ENCODE results near the gene HEPN1.
A peak's percentile ranks its signal among the peaks of the same experiment; 100 is the strongest.

HEPN1 gene

DNA sequence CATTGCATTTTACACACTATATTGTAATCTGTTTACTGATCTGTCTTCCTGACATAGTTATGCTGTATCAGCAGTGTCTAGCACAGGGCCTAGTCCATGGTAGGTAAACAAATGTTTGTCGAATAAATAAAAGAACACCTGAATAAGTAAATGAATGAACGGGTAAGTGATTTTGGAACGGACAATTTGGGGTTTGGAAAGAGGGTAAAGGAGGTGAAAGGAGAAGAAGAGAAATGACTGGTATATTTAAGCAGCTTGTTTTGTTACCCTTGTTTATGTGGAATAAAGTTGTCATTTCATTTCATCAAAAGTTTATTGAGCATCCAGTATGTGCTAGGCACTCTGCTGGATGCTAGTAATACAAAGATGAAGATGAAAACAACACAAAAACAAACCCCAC is at the start of gene HEPN1:
TSS of gene HEPN1 (plus strand) at position 301 of the 400 bp plus-strand sequence.
- DNase-seq (ENCODE audit: low read depth in 2 of 2): no peak

GRCh38 chr11:124869331-124869730 is 49.7 kb upstream of the HEPN1 start:
- no peak for DNase-seq (ENCODE audit: low read depth in 2 of 2)

- DNase-seq (ENCODE audit: low read depth in 2 of 2): no peak
Measured at GRCh38 chr11:124869856-124870387, 49.1 kb upstream of the HEPN1 start.

- no peak for DNase-seq (ENCODE audit: low read depth in 2 of 2)
Measured at GRCh38 chr11:124870430-124870829, 48.6 kb upstream of the HEPN1 start.

GRCh38 chr11:124872280-124872679 is 46.8 kb upstream of the HEPN1 start:
- DNase-seq (ENCODE audit: low read depth in 2 of 2): no peak

DNA sequence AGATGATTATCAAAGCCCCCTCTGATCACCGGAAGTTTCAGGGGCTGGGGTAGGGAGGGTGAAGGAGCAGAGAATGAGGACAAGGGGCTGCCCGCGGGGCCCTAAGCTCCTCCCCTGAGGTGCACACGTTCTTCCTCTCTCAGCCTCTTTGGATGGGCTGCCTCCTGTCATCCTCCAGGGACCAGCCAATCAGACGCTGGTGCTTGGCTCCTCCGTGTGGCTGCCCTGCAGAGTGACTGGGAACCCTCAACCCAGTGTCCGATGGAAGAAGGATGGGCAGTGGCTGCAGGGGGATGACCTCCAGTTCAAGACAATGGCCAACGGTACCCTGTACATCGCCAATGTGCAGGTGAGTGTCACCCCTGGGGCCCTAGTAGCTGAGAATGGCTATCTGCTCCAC is 46.3 kb upstream of the HEPN1 start:
- DNase-seq (ENCODE audit: low read depth in 2 of 2): no peak

DNA sequence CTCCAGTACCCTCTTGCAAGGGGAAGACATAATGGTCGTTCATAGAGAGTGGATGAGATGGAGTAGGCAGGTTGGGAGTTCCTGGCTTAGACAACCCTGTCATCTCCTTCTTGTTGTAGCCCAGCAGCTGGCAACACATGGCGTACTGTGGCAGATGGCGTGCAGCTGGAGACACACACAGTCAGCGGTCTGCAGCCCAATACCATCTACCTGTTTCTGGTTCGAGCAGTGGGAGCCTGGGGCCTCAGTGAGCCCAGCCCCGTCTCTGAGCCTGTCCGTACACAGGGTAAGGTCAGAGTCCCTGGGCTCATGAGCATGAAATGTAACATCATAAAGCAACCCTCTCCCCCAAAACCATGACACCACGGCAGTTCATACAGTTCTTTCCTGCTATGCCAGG is 45.1 kb upstream of the HEPN1 start:
- DNase-seq (ENCODE audit: low read depth in 2 of 2): no peak

DNA sequence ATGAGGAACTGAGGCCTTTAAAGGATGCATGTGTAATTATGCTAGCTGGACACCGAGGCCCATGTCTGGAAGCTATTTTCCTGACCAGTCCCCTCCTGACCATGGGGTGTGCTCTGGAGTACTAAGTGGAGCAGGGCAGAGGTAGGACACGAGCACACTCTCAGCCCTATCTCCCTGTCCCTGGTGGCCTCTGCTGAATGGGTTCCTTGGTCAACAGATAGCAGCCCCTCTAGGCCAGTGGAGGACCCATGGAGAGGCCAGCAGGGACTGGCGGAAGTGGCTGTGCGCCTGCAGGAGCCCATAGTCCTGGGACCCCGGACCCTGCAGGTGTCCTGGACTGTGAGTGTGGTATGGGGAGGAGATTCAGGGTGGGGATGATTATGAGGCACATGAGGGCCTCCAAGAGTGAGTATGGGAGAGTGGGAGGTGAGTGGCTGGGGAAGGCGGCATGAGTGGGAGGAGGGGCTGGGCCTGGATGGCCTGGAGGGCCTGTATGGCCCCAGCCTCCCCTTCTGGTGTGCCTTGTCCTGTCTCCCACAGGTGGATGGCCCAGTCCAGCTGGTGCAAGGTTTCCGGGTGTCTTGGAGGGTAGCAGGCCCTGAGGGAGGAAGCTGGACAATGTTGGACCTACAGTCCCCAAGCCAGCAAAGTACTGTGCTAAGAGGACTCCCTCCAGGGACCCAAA is 44.3 kb upstream of the HEPN1 start:
- DNase-seq (ENCODE audit: low read depth in 2 of 2): no peak

- DNase-seq (ENCODE audit: low read depth in 2 of 2): no peak
Measured at GRCh38 chr11:124875401-124875800, 43.6 kb upstream of the HEPN1 start.

GRCh38 chr11:124875943-124876817 is 42.9 kb upstream of the HEPN1 start:
- DNase-seq (ENCODE audit: low read depth in 2 of 2): peak; percentile 90 to 91

GRCh38 chr11:124876818-124877630 is 42.0 kb upstream of the HEPN1 start:
- no peak for DNase-seq (ENCODE audit: low read depth in 2 of 2)

DNA sequence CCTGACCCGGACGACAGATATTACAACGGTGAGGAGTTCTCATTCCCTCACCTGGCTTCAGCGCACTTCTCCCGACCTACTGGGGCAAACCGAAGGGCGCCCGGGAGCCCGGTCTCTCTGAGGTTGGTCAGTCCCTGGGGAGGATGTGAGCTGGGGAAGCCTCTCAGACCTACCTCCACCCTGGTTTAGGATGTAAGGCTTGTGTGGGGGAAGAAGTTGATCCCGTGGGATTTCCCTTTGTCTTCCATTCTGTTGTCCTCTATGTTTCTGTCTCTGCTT is 41.5 kb upstream of the HEPN1 start:
- no peak for DNase-seq (ENCODE audit: low read depth in 2 of 2)

DNA sequence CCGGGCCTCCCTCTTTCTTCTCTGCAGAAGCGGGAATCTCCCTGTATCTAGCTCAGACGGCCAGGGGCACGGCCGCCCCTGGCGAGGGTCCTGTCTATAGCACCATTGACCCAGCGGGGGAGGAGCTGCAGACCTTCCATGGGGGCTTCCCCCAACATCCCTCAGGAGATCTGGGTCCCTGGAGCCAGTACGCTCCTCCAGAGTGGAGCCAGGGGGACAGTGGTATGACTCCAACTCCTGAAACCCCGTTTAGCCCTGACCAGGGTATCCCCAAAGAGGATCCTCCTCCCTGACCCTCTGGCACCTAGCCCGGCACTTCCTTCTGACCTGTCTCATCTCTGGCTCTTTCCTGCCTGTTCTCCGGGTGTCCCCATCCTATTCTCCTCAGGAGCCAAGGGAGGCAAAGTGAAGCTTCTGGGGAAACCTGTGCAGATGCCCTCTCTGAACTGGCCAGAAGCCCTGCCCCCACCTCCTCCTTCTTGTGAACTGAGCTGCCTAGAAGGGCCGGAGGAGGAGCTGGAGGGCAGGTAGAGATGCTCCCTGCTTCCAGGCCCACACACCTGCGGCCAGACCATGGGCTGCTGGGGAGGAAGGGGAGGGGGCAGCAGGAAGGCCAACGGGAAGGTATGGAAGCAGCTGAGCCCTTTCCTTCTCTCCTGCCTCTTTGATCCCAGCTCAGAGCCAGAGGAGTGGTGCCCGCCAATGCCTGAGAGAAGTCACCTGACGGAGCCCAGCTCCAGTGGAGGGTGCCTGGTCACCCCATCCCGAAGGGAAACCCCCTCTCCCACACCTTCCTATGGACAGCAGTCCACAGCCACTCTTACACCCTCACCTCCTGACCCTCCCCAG is 40.9 kb upstream of the HEPN1 start:
- DNase-seq (ENCODE audit: low read depth in 2 of 2): no peak

- DNase-seq (ENCODE audit: low read depth in 2 of 2): no peak
Measured at GRCh38 chr11:124878759-124879492, 40.1 kb upstream of the HEPN1 start.

GRCh38 chr11:124879493-124880289 is 39.4 kb upstream of the HEPN1 start:
- no peak for DNase-seq (ENCODE audit: low read depth in 2 of 2)

GRCh38 chr11:124880290-124880611 is 38.8 kb upstream of the HEPN1 start:
- no peak for DNase-seq (ENCODE audit: low read depth in 2 of 2)

DNA sequence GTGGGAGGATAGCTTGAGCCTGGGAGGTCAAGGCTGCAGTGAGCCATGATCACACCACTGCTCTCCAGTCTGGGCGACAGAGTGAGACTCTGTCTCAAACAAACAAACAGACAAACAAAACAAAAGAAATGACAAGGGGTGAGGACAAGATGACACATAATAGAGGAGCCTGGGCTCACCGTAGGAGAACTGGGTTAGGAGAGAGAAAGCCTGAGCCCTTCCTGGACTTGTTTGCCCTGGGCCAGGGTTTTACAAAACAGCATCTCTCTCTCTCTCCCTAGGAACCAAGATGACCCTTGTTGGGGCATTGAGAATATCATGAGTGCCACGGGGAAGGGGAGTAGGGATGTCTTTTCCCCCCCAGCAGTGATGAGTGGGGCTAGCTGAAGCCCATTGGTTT is 38.1 kb upstream of the HEPN1 start:
- no peak for DNase-seq (ENCODE audit: low read depth in 2 of 2)

GRCh38 chr11:124882339-124883071 is 36.5 kb upstream of the HEPN1 start:
- DNase-seq (ENCODE audit: low read depth in 2 of 2): no peak

- DNase-seq (ENCODE audit: low read depth in 2 of 2): no peak
Measured at GRCh38 chr11:124884340-124884739, 34.7 kb upstream of the HEPN1 start.
